AML-193 (cell line): ENCODE results near the gene NRXN2.
"Not testable (repeated sequence)": the region's sequence is repeated elsewhere in the genome, so short reads cannot be mapped to it uniquely, and the experiment has no call there.

Experiments
- DNase-seq, 2 experiments: peaks; one replicate each; lab custom pipeline; 2025; lab: John Stamatoyannopoulos, UW

The NRXN2 gene

GRCh38 chr11:64605244-64605560, 117.8 kb downstream of the NRXN2 start:
- DNase-seq: no peak

GRCh38 chr11:64604458-64605243, 118.3 kb downstream of the NRXN2 start:
- DNase-seq: no peak

DNA sequence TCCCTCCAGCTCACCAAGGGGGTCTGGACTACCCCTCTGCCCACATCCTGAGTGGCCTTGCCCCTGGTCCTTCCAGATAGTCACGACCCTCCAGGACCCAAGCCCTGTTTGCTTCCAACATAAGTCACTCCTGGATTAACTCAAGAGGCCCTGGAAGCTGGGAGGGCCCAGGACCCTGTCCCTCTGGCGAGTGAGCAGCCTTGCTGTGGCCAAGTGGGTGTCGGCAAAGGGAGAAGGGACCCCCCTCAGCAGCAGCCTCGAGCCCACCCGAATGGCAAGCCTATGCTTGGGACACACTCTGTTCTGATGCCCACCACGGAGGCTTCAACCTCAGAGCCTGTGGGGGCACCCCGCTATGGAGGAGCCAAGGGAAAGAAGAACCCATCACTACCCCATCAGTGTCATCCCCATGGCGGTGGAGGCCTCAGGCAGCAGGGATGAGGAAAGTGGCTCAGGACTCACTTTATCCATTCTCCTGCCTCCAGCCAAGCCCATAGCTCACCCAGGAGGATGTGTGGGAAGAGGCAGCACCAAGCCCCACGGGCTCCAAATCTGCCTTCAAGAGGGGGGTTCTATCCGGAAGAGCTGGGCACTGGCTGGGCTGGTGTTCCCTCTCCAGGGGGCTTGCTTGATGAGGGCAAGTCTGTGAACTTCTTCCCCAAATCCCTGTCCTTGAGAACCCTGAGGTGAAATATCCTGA, 119.4 kb downstream of the NRXN2 start:
- DNase-seq: no peak

GRCh38 chr11:64602466-64603070, 120.4 kb downstream of the NRXN2 start:
- DNase-seq: no peak

GRCh38 chr11:64601605-64602465, 121.2 kb downstream of the NRXN2 start:
- DNase-seq: no peak

GRCh38 chr11:64600281-64600992, 122.6 kb downstream of the NRXN2 start:
- DNase-seq: no peak

DNA sequence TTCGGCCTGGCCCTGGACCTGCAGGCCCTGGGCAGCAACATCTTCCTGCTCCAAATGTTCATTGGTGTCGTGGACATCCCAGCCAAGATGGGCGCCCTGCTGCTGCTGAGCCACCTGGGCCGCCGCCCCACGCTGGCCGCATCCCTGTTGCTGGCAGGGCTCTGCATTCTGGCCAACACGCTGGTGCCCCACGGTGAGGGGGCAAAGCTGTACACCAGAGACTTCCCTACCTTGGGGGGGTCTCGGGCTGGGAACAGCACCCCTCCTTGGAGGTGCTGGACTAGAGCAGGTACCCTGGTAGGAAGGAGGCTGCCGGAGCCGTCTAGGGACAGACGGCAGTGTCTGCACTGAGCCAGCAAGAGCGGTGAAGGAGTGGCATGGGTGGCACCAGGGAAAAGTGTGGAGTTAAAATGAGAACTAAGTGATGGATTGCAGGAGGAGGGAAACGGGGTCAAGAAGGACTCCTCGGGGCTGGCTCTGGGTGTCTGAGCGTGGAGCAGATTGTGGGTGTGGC, 123.2 kb downstream of the NRXN2 start:
- no peak for DNase-seq

- DNase-seq: no peak
Observed at GRCh38 chr11:64598797-64599697, 124.0 kb downstream of the NRXN2 start.

DNA sequence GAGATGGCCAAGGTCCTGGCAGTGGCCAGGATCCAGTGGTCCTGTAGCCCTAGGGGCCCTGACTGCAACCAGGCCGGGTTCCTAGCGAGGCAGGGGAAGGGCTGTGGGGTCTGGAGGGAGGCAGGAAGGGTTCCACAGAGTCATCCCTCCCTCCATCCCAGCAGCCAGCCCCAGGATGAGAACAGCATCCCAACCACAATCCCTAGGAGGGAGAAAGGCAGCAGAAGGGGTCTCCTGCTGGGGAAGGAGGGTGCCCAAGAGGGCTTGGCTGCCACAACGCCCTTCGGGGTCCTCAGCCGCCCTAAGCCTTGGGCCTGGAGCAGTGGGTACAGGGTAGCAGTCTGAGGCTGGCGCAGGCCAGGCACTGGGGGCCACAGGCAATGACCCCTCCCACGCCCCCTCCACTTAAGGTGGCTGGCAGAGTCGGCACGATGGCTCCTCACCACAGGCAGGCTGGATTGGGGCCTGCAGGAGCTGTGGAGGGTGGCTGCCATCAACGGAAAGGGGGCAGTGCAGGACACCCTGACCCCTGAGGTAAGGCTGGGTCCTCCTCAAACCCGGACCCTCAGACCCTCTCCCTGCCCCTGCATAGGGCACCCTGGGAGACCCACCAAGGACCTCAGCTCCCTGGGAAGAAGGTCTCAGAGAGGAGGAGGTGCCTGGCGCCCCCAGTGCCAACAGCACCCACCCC, 124.7 kb downstream of the NRXN2 start:
- DNase-seq: no peak

DNA sequence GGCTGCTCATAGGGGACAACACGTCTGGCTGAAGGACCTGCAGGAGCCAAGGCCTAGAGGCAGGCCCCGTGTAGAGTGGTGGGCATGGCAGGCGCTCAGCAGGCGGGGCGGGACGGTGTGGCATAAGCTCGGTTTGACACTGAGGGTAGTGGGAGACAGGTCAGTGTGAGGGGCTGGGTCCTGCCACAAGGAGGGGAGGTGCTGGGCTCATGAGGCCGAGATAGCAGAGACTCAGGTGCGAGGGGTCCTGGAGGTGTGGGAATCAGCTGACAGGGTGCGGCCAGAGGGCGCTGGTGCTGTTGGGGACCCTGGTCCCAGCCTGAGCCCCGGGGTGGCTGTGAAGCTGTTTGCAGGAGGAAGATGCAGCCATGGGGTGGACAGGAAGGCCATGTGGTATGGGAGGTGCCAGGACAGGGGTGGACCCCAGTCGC, 125.3 kb downstream of the NRXN2 start:
- no peak for DNase-seq

- DNase-seq: not testable (repeated sequence)
Observed at GRCh38 chr11:64595922-64596321, 127.1 kb downstream of the NRXN2 start.

GRCh38 chr11:64594159-64594939, 128.6 kb downstream of the NRXN2 start:
- no peak for DNase-seq

- no peak for DNase-seq
Observed at GRCh38 chr11:64593156-64594105, 129.6 kb downstream of the NRXN2 start.

GRCh38 chr11:64592656-64593055, 130.3 kb downstream of the NRXN2 start:
- no peak for DNase-seq

GRCh38 chr11:64592234-64592615, 130.8 kb downstream of the NRXN2 start:
- DNase-seq: no peak

GRCh38 chr11:64591257-64592233, 131.5 kb downstream of the NRXN2 start:
- no peak for DNase-seq
